Ectodermal cell (in vitro differentiated cells): ENCODE results near the gene SULT4A1.

Source experiments
- H3K27ac ChIP-seq: 2 replicates; pipeline ENCODE4 v1.7.0; 2013; ENCODE audit warnings: mild to moderate bottlenecking, low read depth, low read length; ENCODE audit not compliant: insufficient read depth, poor library complexity, severe bottlenecking
- H3K27me3 ChIP-seq: 2 replicates; pipeline ENCODE4 v1.7.0; 2013; ENCODE audit warnings: mild to moderate bottlenecking, low read length; ENCODE audit not compliant: insufficient read depth, control insufficient read depth, poor library complexity, severe bottlenecking
- H3K36me3 ChIP-seq: one replicate; pipeline ENCODE4 v1.7.0; 2013; ENCODE audit warnings: low read length; ENCODE audit not compliant: control insufficient read depth, insufficient read depth
- H3K4me1 ChIP-seq: one replicate; pipeline ENCODE4 v1.7.0; 2013; ENCODE audit warnings: low read length; ENCODE audit not compliant: control insufficient read depth, insufficient read depth
- H3K4me3 ChIP-seq: 2 replicates; pipeline ENCODE4 v1.7.0; 2013; ENCODE audit warnings: low read depth, low read length, control low read depth; ENCODE audit not compliant: insufficient read depth
- H3K9me3 ChIP-seq: 2 replicates; pipeline ENCODE4 v1.7.0; 2013; ENCODE audit warnings: mild to moderate bottlenecking, low read length, moderate library complexity; ENCODE audit not compliant: control insufficient read depth
- WGBS, 2 experiments: methylation state at CpG; one replicate each; pipeline ENCODE4 v1.1.7; 2013; ENCODE audit warnings: missing lambda C conversion rate in 2 of 2; 5-methylcytosine and 5-hydroxymethylcytosine counted together

Gene SULT4A1

DNA sequence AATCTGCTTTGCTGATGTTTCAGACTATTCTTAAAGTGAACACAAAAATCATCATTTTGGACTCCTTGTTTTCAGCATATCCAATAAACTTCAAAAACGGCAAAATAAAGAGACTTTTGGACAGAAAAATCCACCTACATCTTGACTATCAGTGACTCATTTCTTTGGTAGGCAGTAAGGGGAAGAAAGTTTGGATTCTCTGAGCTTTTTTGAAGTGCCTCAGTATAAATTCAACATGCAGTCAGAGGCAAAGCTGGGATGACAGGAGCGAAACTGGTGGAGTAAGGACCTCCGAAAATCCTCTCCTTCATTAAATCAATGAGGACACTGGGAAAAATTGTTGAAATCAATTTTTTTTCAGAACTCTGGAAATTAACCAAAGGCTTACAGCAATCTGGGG is 79.9 kb downstream of the SULT4A1 start:
- Histone ChIP-seq H3K9me3 (no peaks in the 10 kb centered on the region), H3K27ac (no peak overlapping the region), H3K27me3 (no peaks in the 10 kb centered on the region), H3K4me1 (no peaks in the 10 kb centered on the region), H3K4me3 (no peak overlapping the region), H3K36me3 (no peaks in the 10 kb centered on the region)
- 93 to 100% methylated on average over 3 of the region's 3 CpGs for WGBS, 2 experiments

- no peaks in the 10 kb centered on the region for H3K27me3 ChIP-seq
Measured at GRCh38 chr22:43777286-43777685, 85.0 kb downstream of the SULT4A1 start.

DNA sequence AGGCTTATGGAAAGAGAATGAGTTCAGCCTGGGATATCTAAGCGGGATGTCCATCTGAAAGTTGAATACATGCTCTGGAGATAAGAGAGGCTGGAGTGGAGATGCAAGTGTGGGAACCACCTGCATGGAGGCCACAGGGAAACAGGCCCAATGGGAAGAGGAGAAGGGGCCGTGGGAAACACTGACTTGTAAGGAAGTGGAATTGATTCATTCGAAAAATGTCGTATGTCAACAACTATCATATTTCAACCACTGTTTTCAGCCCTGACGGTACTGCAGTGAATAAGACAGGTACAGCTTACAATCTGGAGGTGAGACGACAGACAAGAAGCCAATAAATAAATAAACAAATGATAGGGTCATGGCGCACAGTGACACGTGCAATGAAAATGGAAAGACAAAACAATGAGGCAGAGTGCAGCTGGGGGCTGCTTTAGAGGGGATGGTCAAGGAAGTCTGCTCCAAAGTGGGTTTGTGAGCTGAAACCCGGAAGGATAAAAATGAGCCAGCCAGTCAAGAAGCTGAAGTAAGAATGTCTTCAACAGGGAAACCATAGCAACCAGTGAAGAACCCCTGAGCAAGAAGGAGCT is 86.1 kb downstream of the SULT4A1 start:
- WGBS, 2 experiments = 81 to 83% methylated on average over 9 of the region's 9 CpGs
- Histone ChIP-seq H3K27ac (no peak overlapping the region), H3K9me3 (no peaks in the 10 kb centered on the region)

More at GRCh38 chr22:43777286-43777685, 85.0 kb downstream of the SULT4A1 start:
- Histone ChIP-seq H3K9me3 (no peaks in the 10 kb centered on the region), H3K27ac (no peak overlapping the region), H3K36me3 (no peaks in the 10 kb centered on the region), H3K4me3 (no peak overlapping the region), H3K4me1 (no peaks in the 10 kb centered on the region)
- WGBS, 2 experiments = 84 to 87% methylated on average over 4 of the region's 4 CpGs

More for the DNA sequence above, 86.1 kb downstream of the SULT4A1 start:
- no peaks in the 10 kb centered on the region for H3K27me3 ChIP-seq
- H3K4me1 ChIP-seq = no peaks in the 10 kb centered on the region
- no peak overlapping the region for H3K4me3 ChIP-seq
- H3K36me3 ChIP-seq = no peaks in the 10 kb centered on the region
